ENCODE data around the gene ZNF385D. TPM values are rescaled to one million over a fixed set of nuclear protein-coding genes. Genes with fewer than 3 reads are reported as not detected.

ZNF385D gene
- total RNA-seq, 2 experiments from 2014 or later: not detected

DNA sequence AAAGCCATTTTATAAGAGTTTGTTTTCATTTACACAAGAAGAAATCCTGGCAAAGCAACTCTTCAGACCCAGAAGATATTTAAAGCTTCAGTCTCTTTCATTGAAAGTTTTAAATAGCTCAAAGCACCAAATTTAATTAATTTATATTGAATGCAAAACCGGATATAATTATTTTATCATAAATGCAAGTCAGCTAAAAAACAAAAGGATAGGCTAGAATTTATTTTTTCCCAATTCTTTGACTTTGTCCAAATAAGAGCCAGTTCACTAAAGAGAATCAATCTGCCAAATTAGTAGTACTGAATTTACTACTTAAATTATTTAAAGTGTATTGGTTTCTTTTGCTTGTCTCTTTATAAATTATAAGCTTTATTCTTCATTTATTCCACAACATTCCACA is 101.5 kb downstream of the ZNF385D start:
- intact Hi-C loops (cut with micrococcal nuclease): no loop called here
- Mint-ChIP-seq H3K9me3 (no peaks in the 10 kb centered on the region), H3K27ac (no peak overlapping the region), H3K4me3 (no peak overlapping the region), H3K27me3 (ENCODE audit: low read depth) (no peaks in the 10 kb centered on the region), H3K4me1 (ENCODE audit: low read depth) (no peaks in the 10 kb centered on the region), H3K36me3 (ENCODE audit: low read depth) (no peaks in the 10 kb centered on the region)
- no peak for DNase-seq
- CTCF ChIA-PET: no interaction called here

GRCh38 chr3:21647961-21648360 is 103.0 kb downstream of the ZNF385D start:
- no peak overlapping the region for H3K27ac Mint-ChIP-seq
- H3K36me3 Mint-ChIP-seq (ENCODE audit: low read depth): no peaks in the 10 kb centered on the region
- intact Hi-C loops (cut with micrococcal nuclease): no loop called here
- H3K27me3 Mint-ChIP-seq (ENCODE audit: low read depth): no peaks in the 10 kb centered on the region
- DNase-seq: no peak
- H3K4me1 Mint-ChIP-seq (ENCODE audit: low read depth): no peaks in the 10 kb centered on the region
- H3K9me3 Mint-ChIP-seq: no peaks in the 10 kb centered on the region
- CTCF ChIA-PET: no interaction called here
- no peak overlapping the region for H3K4me3 Mint-ChIP-seq

- H3K9me3 Mint-ChIP-seq: no peaks in the 10 kb centered on the region
- no peaks in the 10 kb centered on the region for H3K27me3 Mint-ChIP-seq (ENCODE audit: low read depth)
- H3K36me3 Mint-ChIP-seq (ENCODE audit: low read depth): no peaks in the 10 kb centered on the region
- no peak for DNase-seq
- H3K27ac Mint-ChIP-seq: no peak overlapping the region
- CTCF ChIA-PET: no interaction called here
- H3K4me3 Mint-ChIP-seq: no peak overlapping the region
- H3K4me1 Mint-ChIP-seq (ENCODE audit: low read depth): no peaks in the 10 kb centered on the region
- intact Hi-C loops (cut with micrococcal nuclease): no loop called here
These were observed 105.7 kb downstream of the ZNF385D start for GRCh38 chr3:21645121-21645897.

GRCh38 chr3:21644268-21644667 is 106.7 kb downstream of the ZNF385D start:
- H3K27me3 Mint-ChIP-seq (ENCODE audit: low read depth): no peaks in the 10 kb centered on the region
- H3K9me3 Mint-ChIP-seq: no peaks in the 10 kb centered on the region
- intact Hi-C loops (cut with micrococcal nuclease): no loop called here
- no peak overlapping the region for H3K4me3 Mint-ChIP-seq
- no peaks in the 10 kb centered on the region for H3K36me3 Mint-ChIP-seq (ENCODE audit: low read depth)
- no peak for DNase-seq
- CTCF ChIA-PET: no interaction called here
- no peaks in the 10 kb centered on the region for H3K4me1 Mint-ChIP-seq (ENCODE audit: low read depth)
- H3K27ac Mint-ChIP-seq: no peak overlapping the region

GRCh38 chr3:21643752-21644151 is 107.3 kb downstream of the ZNF385D start:
- intact Hi-C loops (cut with micrococcal nuclease): no loop called here
- Mint-ChIP-seq H3K36me3 (ENCODE audit: low read depth) (no peaks in the 10 kb centered on the region), H3K4me3 (no peak overlapping the region), H3K9me3 (no peaks in the 10 kb centered on the region), H3K27me3 (ENCODE audit: low read depth) (no peaks in the 10 kb centered on the region), H3K4me1 (ENCODE audit: low read depth) (no peaks in the 10 kb centered on the region), H3K27ac (no peak overlapping the region)
- DNase-seq: no peak
- CTCF ChIA-PET: no interaction called here

GRCh38 chr3:21642433-21642832 is 108.6 kb downstream of the ZNF385D start:
- Mint-ChIP-seq H3K9me3 (no peaks in the 10 kb centered on the region), H3K4me1 (ENCODE audit: low read depth) (no peaks in the 10 kb centered on the region), H3K36me3 (ENCODE audit: low read depth) (no peaks in the 10 kb centered on the region), H3K27ac (no peak overlapping the region), H3K27me3 (ENCODE audit: low read depth) (no peaks in the 10 kb centered on the region), H3K4me3 (no peak overlapping the region)
- CTCF ChIA-PET: no interaction called here
- intact Hi-C loops (cut with micrococcal nuclease): no loop called here
- no peak for DNase-seq

DNA sequence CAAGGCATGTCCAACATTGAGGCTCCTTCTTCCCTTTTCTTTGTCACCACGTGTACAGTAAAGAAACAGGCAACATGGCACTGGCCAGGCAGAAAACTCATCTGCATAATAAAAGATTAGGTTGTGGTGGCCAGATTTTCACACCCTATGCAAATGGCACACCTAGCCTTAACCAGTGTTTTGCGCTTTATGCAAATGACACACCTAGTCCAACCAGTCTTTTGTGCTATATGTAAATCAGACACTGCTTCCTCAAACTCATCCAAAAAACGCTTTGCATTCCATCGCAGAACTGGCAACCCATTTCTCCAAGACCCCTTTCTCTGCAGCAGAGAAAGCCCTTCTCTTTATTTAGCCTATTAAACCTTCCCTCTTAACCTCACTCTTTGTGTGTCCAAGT is 109.1 kb downstream of the ZNF385D start:
- Mint-ChIP-seq H3K9me3 (no peaks in the 10 kb centered on the region), H3K4me3 (no peak overlapping the region), H3K27ac (no peak overlapping the region), H3K27me3 (ENCODE audit: low read depth) (no peaks in the 10 kb centered on the region), H3K36me3 (ENCODE audit: low read depth) (no peaks in the 10 kb centered on the region), H3K4me1 (ENCODE audit: low read depth) (no peaks in the 10 kb centered on the region)
- DNase-seq: no peak
- CTCF ChIA-PET: no interaction called here
- intact Hi-C loops (cut with micrococcal nuclease): no loop called here

DNA sequence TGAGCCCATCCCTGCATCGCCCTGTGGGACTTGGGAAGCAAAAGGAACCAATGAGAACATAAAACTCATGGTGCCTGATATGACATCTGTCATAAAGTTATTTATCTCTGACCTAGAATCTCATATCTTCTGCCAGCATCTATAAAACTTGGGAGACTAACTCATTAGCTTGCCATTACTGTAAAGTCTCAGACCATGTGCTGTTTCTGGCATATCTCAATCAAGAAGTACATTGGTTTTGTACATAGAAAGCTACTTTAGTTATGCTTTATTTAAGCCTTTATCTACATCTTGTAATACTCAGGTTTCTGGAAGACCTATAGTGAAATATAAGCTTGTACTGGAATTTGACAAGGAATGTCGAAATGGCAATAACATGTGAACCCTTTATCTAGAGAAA is 112.5 kb downstream of the ZNF385D start:
- peaks cover 5% of the 10 kb centered on the region for H3K9me3 Mint-ChIP-seq
- no peaks in the 10 kb centered on the region for H3K36me3 Mint-ChIP-seq (ENCODE audit: low read depth)
- intact Hi-C loops (cut with micrococcal nuclease): no loop called here
- H3K27me3 Mint-ChIP-seq (ENCODE audit: low read depth): no peaks in the 10 kb centered on the region
- CTCF ChIA-PET: no interaction called here
- no peak overlapping the region for H3K27ac Mint-ChIP-seq
- no peak for DNase-seq
- no peak overlapping the region for H3K4me3 Mint-ChIP-seq
- H3K4me1 Mint-ChIP-seq (ENCODE audit: low read depth): no peaks in the 10 kb centered on the region

DNA sequence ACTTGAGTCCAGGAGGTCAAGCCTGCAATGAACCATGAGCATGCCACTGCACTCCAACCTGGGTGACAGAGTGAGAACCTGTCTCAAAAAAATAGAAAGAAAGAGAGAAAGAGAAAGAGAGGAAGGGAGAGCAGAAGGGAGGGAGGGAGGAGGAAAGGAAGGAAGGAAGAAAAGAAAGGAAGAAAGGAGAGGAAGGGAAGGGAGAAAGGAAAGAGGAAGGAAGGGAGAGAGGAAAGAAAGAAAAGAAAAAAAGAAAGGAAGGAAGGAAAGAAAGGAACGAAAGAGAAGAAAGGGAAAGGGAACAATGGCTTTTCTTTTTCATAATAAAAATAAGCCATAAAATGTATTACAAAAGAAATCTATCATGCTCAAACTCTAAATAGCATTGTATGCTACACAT is 116.9 kb downstream of the ZNF385D start:
- no peaks in the 10 kb centered on the region for H3K36me3 Mint-ChIP-seq (ENCODE audit: low read depth)
- H3K9me3 Mint-ChIP-seq: peaks cover 5% of the 10 kb centered on the region
- no peak for DNase-seq
- intact Hi-C loops (cut with micrococcal nuclease): no loop called here
- CTCF ChIA-PET: no interaction called here
- H3K27me3 Mint-ChIP-seq (ENCODE audit: low read depth): no peaks in the 10 kb centered on the region
- no peak overlapping the region for H3K27ac Mint-ChIP-seq
- no peaks in the 10 kb centered on the region for H3K4me1 Mint-ChIP-seq (ENCODE audit: low read depth)
- H3K4me3 Mint-ChIP-seq: no peak overlapping the region

DNA sequence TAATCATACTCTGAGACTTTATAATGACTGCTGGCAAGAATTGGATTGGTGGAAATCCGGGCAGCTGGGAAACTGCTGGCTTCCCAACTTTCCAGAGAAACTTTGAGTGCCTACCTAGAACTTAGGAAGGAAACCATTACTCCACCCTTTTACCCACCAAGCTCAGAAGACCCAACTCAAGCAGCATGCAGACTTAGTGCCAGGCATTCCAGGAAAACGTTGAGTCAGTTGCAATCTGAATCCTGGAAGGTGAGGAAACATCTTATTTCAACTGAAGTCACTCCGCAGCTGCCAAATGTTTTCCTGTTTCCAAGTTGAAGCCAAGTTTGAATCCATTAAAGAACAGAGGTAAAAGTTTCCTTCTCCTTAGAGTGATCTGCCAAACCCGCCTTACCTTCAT is 126.5 kb downstream of the ZNF385D start:
- CTCF ChIA-PET: no interaction called here
- Mint-ChIP-seq H3K9me3 (no peaks in the 10 kb centered on the region), H3K4me1 (ENCODE audit: low read depth) (no peaks in the 10 kb centered on the region), H3K27me3 (ENCODE audit: low read depth) (no peaks in the 10 kb centered on the region), H3K4me3 (no peak overlapping the region), H3K27ac (no peak overlapping the region), H3K36me3 (ENCODE audit: low read depth) (no peaks in the 10 kb centered on the region)
- intact Hi-C loops (cut with micrococcal nuclease): no loop called here
- no peak for DNase-seq

DNA sequence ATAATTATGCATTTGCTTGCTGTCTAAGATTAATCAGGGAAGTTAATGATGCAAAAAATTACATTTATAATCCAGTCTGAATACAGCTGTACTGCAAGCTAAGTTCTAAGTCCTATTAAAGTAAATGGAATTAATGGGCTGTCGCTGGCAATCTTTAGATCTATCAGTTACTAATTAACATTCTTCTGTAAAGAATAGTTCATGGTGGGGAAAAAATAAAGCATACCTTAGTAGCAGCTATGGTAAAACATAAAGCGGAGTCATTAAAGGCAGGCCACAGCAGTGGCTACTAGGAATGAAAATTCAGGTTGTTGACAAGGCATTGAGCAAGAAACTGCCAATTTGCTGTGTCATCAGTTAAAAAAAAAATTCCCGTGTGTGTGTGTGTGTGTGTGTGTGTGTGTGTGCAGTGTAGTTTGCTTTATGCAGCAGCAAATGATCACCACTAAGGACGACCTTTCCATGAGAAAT is 129.8 kb downstream of the ZNF385D start:
- CTCF ChIA-PET: interaction anchor here (0.6 kb wide), 1 partner anchor 89 kb away, joined by 4 read pairs; no protein-coding TSS in a partner anchor
- H3K27me3 Mint-ChIP-seq (ENCODE audit: low read depth): no peaks in the 10 kb centered on the region
- H3K36me3 Mint-ChIP-seq (ENCODE audit: low read depth): no peaks in the 10 kb centered on the region
- no peak for DNase-seq
- intact Hi-C loops (cut with micrococcal nuclease): no loop called here
- H3K9me3 Mint-ChIP-seq: no peaks in the 10 kb centered on the region
- no peak overlapping the region for H3K27ac Mint-ChIP-seq
- H3K4me1 Mint-ChIP-seq (ENCODE audit: low read depth): no peaks in the 10 kb centered on the region
- H3K4me3 Mint-ChIP-seq: no peak overlapping the region

DNA sequence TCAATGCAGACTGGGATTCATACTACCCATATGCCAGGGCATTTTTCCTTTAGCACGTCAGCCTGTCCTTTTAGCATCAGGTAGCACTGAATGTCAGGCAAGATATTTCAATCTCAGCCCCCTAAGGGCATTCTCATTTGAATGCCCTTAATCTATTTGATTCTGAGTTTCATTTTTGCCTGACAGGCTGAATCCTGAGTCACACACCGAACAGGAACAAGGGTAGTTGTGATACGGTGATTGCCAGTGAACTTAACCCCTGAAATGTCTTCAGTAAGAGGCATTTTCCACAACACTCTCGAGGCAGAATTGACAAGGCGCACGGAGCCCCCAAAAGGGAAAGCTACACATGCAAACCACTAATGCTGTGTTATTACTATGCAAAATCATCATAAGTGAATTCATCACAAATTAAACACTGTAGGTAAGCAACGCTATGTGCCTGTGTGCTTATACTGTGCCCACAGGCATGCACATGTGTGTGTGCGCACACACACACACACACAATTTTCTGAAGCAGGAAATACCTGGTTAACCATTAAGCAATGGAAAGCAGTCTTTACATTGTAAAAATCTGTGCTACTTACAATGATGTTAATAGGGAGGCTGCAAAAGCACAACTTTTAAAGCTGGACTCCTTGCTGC is 130.4 kb downstream of the ZNF385D start:
- DNase-seq: no peak
- H3K4me1 Mint-ChIP-seq (ENCODE audit: low read depth): no peaks in the 10 kb centered on the region
- intact Hi-C loops (cut with micrococcal nuclease): no loop called here
- no peaks in the 10 kb centered on the region for H3K36me3 Mint-ChIP-seq (ENCODE audit: low read depth)
- H3K9me3 Mint-ChIP-seq: no peaks in the 10 kb centered on the region
- H3K27ac Mint-ChIP-seq: no peak overlapping the region
- no peak overlapping the region for H3K4me3 Mint-ChIP-seq
- H3K27me3 Mint-ChIP-seq (ENCODE audit: low read depth): no peaks in the 10 kb centered on the region
- CTCF ChIA-PET: no interaction called here

- H3K4me3 Mint-ChIP-seq: no peak overlapping the region
- H3K27me3 Mint-ChIP-seq (ENCODE audit: low read depth): peaks cover 2% of the 10 kb centered on the region
- DNase-seq: no peak
- no peaks in the 10 kb centered on the region for H3K36me3 Mint-ChIP-seq (ENCODE audit: low read depth)
- no peaks in the 10 kb centered on the region for H3K4me1 Mint-ChIP-seq (ENCODE audit: low read depth)
- CTCF ChIA-PET: no interaction called here
- H3K27ac Mint-ChIP-seq: no peak overlapping the region
- intact Hi-C loops (cut with micrococcal nuclease): no loop called here
- H3K9me3 Mint-ChIP-seq: no peaks in the 10 kb centered on the region
These were observed 132.3 kb downstream of the ZNF385D start for GRCh38 chr3:21618695-21619094.
